Cardiac fibroblast (primary cell): ENCODE measurements around the gene NID2.

Source experiments
- DNase-seq, 2 donors: peaks; one replicate each; pipeline versions ENCODE4 v3.0.0 to v3.0.0-alpha.2; 2010; ENCODE audit warnings: low read depth in 2 of 2
- H3K4me3 ChIP-seq, 2 donors: replicated peaks in 1 of 2; 1 replicate in 1 of 2; 2 replicates in 1 of 2; pipeline ENCODE4 v1.5.1; 2011; ENCODE audit warnings: low read depth in 2 of 2, low read length in 2 of 2, mild to moderate bottlenecking in 2 of 2, moderate library complexity in 1 of 2
- TF ChIP-seq, protein P1 (sequence below): IDR thresholded peaks from one replicate; pipeline ENCODE4 v1.5.1; 2011; ENCODE audit warnings: low read depth, mild to moderate bottlenecking, low read length, inconsistent platforms

NID2 gene

DNA sequence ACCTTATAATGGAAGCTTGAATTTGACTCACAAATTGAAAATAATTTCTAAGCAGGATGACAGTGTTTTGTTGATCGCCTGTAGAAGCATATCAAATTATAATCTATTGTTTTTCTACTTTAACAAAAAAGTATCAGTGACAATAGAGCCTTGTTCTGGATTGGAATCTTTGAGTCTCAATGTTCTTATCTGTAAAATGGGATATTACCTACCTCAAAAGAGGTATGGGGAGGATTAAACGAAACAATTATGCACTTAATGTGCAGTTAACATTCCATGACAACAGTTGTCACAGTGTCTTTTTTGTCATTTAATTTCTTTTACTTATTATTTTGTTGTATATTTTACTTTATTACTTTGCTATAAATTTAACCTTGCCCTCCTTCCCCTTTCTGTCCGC is 78.4 kb downstream of the NID2 start:
- TF ChIP-seq, protein P1, sequence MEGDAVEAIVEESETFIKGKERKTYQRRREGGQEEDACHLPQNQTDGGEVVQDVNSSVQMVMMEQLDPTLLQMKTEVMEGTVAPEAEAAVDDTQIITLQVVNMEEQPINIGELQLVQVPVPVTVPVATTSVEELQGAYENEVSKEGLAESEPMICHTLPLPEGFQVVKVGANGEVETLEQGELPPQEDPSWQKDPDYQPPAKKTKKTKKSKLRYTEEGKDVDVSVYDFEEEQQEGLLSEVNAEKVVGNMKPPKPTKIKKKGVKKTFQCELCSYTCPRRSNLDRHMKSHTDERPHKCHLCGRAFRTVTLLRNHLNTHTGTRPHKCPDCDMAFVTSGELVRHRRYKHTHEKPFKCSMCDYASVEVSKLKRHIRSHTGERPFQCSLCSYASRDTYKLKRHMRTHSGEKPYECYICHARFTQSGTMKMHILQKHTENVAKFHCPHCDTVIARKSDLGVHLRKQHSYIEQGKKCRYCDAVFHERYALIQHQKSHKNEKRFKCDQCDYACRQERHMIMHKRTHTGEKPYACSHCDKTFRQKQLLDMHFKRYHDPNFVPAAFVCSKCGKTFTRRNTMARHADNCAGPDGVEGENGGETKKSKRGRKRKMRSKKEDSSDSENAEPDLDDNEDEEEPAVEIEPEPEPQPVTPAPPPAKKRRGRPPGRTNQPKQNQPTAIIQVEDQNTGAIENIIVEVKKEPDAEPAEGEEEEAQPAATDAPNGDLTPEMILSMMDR: no peak
- H3K4me3 ChIP-seq: peak overlapping the region; percentile 84 to 90
- no peak for DNase-seq

DNA sequence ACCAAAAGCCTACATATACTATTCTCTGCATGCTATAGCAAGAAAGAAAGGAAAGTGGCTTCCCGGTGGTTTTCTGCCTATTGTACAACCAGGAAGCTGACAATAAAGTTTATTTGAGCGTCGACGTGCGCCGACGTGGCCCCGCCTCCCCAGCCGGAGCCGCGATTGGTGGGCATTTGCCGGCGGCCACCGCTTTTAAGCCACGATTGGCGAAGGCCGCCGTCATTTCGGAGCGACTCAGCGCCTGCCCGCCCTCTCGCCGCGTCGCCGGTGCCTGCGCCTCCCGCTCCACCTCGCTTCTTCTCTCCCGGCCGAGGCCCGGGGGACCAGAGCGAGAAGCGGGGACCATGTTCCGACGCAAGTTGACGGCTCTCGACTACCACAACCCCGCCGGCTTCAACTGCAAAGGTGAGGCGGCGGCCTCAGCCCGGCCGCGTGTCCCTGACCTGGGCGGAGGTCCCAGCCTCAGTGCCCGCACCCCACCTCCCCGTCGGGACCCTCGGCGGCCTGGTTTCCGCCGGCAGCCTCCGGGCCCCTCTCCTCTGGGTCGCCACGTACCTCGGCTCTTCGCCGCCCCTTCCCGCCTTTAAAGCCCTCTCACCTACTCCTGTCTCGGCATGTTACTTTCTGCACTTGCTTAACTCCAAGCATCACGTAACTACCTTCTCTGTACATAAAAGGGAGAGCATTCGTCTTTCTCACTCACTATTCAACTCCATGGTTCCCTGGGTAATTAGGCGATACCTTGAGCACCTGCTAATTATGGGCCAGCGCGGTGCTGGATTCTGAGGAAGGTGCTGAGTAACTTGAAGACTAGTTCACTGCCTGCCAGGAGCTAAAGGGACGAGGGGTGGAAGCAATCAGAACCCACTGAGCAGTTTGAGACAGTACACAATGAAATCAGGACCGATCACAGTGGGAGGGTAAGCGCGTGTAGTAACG is 79.3 kb downstream of the NID2 start, which contains the start of gene RTRAF:
TSS of gene RTRAF (plus strand) at position 254 of the 942 bp plus-strand sequence. CDS start at position 348, 94 bp downstream.
- peak; percentile 95 to 97 for DNase-seq
- peak within 1 kb of the TSS; percentile 84 to 90 for H3K4me3 ChIP-seq
- TF ChIP-seq, protein P1: no peak

DNA sequence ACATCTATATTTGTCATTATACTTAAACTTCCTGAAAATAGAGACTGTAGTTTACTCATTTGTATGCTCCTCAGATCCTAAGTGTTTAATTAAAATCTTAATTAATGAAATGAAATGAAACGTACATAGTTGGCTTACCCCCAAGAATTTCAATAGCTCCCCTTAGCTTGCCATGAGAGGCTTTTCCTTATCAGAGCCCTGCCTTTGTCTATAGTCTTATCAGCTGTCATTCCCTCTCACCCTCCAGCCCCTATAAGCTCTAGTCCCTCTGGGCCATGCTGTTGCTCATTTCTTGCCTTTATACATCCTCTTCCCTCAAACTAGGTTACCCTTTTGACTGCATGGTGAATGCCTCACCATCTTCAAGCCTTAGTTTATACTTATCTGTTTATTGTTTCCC is 80.6 kb downstream of the NID2 start:
- H3K4me3 ChIP-seq: no peak overlapping the region
- TF ChIP-seq, protein P1: no peak
- no peak for DNase-seq

DNA sequence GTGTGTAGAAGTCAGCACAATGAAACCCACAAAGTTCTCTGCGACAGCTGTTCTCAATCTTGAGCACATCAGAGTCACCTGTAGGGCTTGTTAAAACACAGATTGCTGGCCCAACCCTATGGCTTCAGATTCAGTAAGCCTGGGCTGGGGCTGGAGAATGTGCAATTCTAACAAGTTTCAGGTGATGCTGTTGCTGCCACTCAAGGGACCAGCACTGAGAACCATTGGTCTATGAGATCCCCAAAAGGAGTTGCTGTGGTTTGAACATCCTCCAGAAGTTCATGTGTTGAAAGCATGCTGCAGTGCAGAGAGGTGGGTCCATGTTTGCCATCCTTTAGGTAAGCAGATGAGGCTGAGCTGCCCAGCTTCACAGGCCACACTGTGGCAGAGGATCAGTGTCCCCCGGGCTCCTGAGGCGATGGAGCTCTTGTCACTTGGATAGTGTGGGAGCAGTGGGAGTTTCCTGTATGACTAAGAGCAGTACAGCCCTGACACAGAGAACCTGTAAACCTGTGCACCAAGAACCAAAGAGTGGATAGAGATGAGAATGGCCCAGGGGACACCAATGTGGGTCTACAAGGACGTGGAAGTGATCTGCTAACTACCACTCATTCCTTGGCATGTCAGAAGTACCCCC is 87.5 kb downstream of the NID2 start:
- DNase-seq: no peak
- H3K4me3 ChIP-seq: no peak overlapping the region
- TF ChIP-seq, protein P1: no peak

DNA sequence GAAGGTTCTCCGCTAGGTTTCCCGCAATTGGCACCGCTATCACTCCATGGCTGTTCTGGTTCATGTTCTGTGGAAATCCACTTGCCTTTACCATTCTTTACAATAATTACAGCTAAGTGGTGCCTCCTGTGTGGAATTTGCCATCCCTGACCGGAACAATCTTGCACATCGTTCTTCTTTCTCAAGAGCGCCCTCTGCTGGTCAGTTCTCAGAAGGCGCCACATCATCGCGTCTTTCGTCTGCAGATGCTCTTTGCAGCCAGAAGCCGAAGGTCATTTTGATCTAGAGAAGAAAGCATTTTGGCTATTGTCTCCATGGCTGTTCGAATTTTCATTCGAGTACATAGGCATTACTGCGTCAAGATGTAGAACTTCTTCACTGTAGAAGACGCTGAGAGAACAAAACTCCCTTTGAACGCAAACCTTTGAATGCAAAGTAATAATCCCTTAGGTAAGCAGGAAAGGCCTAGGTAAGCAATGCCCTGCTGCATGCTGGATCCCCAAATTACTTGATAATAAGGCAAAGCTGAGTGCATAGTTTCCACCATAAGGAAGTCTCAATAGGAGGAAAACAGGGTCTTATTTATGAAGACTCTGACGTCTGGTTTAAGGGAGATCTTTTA is 89.7 kb downstream of the NID2 start:
- TF ChIP-seq, protein P1: peak; percentile 83
- H3K4me3 ChIP-seq: no peak overlapping the region
- DNase-seq: peak; percentile 90

DNA sequence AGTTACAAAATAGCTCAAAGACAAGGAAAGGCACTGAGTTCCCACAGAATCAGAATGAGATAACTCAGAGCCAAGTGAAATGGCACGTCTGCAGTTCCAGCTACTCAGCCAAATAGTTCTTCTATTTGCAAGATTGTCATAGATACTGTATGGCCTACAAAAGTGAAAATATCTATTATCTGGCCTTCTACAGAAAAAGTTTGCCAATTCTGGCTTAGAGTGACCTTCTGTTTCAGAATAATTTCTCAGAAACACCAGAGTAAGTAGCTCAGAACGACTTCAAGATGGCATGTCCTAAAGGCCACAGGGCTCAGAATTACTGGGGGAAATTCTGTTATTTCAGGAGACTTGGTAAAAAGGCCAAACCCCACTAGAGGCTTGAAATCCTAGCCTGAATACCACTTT is 90.2 kb downstream of the NID2 start:
- peak in 1 of 2 donors; percentile 65 for DNase-seq
- TF ChIP-seq, protein P1: no peak
- no peak overlapping the region for H3K4me3 ChIP-seq
